Immature natural killer cell (primary cell): ENCODE results near the gene KLHL26. TPM values are rescaled to one million over a fixed set of nuclear protein-coding genes. Genes with fewer than 3 reads are reported as not detected.

Source experiments
- DNase-seq, 3 donors: peaks; one replicate each; pipeline ENCODE4 v3.0.0; 2022; ENCODE audit warnings: mixed read lengths in 1 of 3
- H3K27ac Mint-ChIP-seq, 6 donors: one replicate each; pipeline ENCODE4 v1.8.0; 2020; ENCODE audit warnings: mixed read lengths in 6 of 6, mild to moderate bottlenecking in 5 of 6, inconsistent platforms in 4 of 6, moderate library complexity in 3 of 6
- H3K27me3 Mint-ChIP-seq, 3 donors: one replicate each; pipeline ENCODE4 v1.8.0; 2020 to 2021; ENCODE audit warnings: low read depth in 3 of 3, mild to moderate bottlenecking in 3 of 3, mixed read lengths in 3 of 3, moderate library complexity in 3 of 3, inconsistent platforms in 1 of 3
- H3K36me3 Mint-ChIP-seq, 3 donors: one replicate each; pipeline ENCODE4 v1.8.0; 2020; ENCODE audit warnings: mixed read lengths in 3 of 3, inconsistent platforms in 2 of 3, mild to moderate bottlenecking in 2 of 3
- H3K4me1 Mint-ChIP-seq, 2 donors: one replicate each; pipeline ENCODE4 v1.8.0; 2020; ENCODE audit warnings: inconsistent platforms in 2 of 2, mild to moderate bottlenecking in 2 of 2, mixed read lengths in 2 of 2, moderate library complexity in 1 of 2
- H3K4me3 Mint-ChIP-seq, 5 donors: one replicate each; pipeline ENCODE4 v1.8.0; 2020; ENCODE audit warnings: mild to moderate bottlenecking in 5 of 5, mixed read lengths in 5 of 5, inconsistent platforms in 3 of 5, moderate library complexity in 3 of 5
- H3K9me3 Mint-ChIP-seq, 6 donors: one replicate each; pipeline ENCODE4 v1.8.0; 2020; ENCODE audit warnings: mild to moderate bottlenecking in 6 of 6, mixed read lengths in 6 of 6, inconsistent platforms in 4 of 6, moderate library complexity in 3 of 6
- polyA plus RNA-seq, 3 donors: library from polyadenylated mRNA; unstranded; fragments of 300-500 nt; fragmentation: Illumina TruSeq; gene quantifications; one replicate each; pipeline ENCODE4 v1.2.3, GENCODE V29; 2021

KLHL26 gene
- polyA plus RNA-seq, 3 donors from 2014 or later: 1.6 to 4.8 (median 4.5) TPM

- DNase-seq: no peak
- peak overlapping the region; percentile 80 to 93 (median 90) for H3K4me3 Mint-ChIP-seq
- no peaks in the 10 kb centered on the region for H3K36me3 Mint-ChIP-seq
- peak overlapping the region; percentile 75 to 93 (median 86) for H3K27ac Mint-ChIP-seq
- no peaks in the 10 kb centered on the region for H3K9me3 Mint-ChIP-seq
- H3K27me3 Mint-ChIP-seq: peaks cover 2 to 9% (median 3%) of the 10 kb centered on the region in 3 donors
- peaks cover 27 to 38% of the 10 kb centered on the region in 2 donors for H3K4me1 Mint-ChIP-seq
Measured at GRCh38 chr19:18637673-18638630, 1.1 kb downstream of the KLHL26 start.

GRCh38 chr19:18639706-18640243 lies 2.9 kb downstream of the KLHL26 start:
- peaks cover 30 to 46% of the 10 kb centered on the region in 2 donors for H3K4me1 Mint-ChIP-seq
- H3K4me3 Mint-ChIP-seq: peak overlapping the region in 2 of 5 donors; percentile 4 to 30
- H3K36me3 Mint-ChIP-seq: no peaks in the 10 kb centered on the region
- peaks cover 0 to 7% (median 1%) of the 10 kb centered on the region in 3 donors for H3K27me3 Mint-ChIP-seq
- DNase-seq: no peak
- no peak overlapping the region for H3K27ac Mint-ChIP-seq
- H3K9me3 Mint-ChIP-seq: no peaks in the 10 kb centered on the region

GRCh38 chr19:18644196-18645034 lies 7.6 kb downstream of the KLHL26 start:
- Mint-ChIP-seq H3K9me3 (no peaks in the 10 kb centered on the region), H3K4me3 (no peak overlapping the region), H3K36me3 (no peaks in the 10 kb centered on the region), H3K4me1 (peaks cover 24 to 27% of the 10 kb centered on the region in 2 donors), H3K27ac (no peak overlapping the region), H3K27me3 (peaks cover 2 to 3% (median 2%) of the 10 kb centered on the region in 3 donors)
- DNase-seq: no peak

GRCh38 chr19:18645035-18645511 lies 8.2 kb downstream of the KLHL26 start:
- Mint-ChIP-seq H3K27ac (no peak overlapping the region), H3K27me3 (peaks cover 2 to 4% (median 3%) of the 10 kb centered on the region in 3 donors), H3K9me3 (no peaks in the 10 kb centered on the region), H3K36me3 (no peaks in the 10 kb centered on the region), H3K4me3 (no peak overlapping the region), H3K4me1 (peaks cover 28 to 30% of the 10 kb centered on the region in 2 donors)
- DNase-seq: no peak

- H3K27me3 Mint-ChIP-seq: peaks cover 2 to 5% (median 4%) of the 10 kb centered on the region in 3 donors
- no peaks in the 10 kb centered on the region for H3K9me3 Mint-ChIP-seq
- no peak for DNase-seq
- H3K36me3 Mint-ChIP-seq: no peaks in the 10 kb centered on the region
- no peak overlapping the region for H3K27ac Mint-ChIP-seq
- no peak overlapping the region for H3K4me3 Mint-ChIP-seq
- peaks cover 31 to 36% of the 10 kb centered on the region in 2 donors for H3K4me1 Mint-ChIP-seq
Measured at GRCh38 chr19:18646535-18647370, 9.9 kb downstream of the KLHL26 start.

- Mint-ChIP-seq H3K27me3 (peaks cover 2 to 8% (median 4%) of the 10 kb centered on the region in 3 donors), H3K27ac (peak overlapping the region in 2 of 6 donors; percentile 51 to 58), H3K36me3 (no peaks in the 10 kb centered on the region), H3K4me1 (peaks cover 31 to 36% of the 10 kb centered on the region in 2 donors), H3K9me3 (no peaks in the 10 kb centered on the region), H3K4me3 (peak overlapping the region in 1 of 5 donors; percentile 23)
- no peak for DNase-seq
Measured at GRCh38 chr19:18647371-18647767, 10.5 kb downstream of the KLHL26 start.

- H3K4me3 Mint-ChIP-seq: peak overlapping the region in 3 of 5 donors; percentile 25 to 58 (median 53)
- H3K27me3 Mint-ChIP-seq: peaks cover 2 to 8% (median 6%) of the 10 kb centered on the region in 3 donors
- peaks cover 31 to 36% of the 10 kb centered on the region in 2 donors for H3K4me1 Mint-ChIP-seq
- H3K36me3 Mint-ChIP-seq: no peaks in the 10 kb centered on the region
- no peak overlapping the region for H3K27ac Mint-ChIP-seq
- DNase-seq: no peak
- no peaks in the 10 kb centered on the region for H3K9me3 Mint-ChIP-seq
Measured at GRCh38 chr19:18647807-18648206, 11.0 kb downstream of the KLHL26 start.

GRCh38 chr19:18648973-18649315 lies 12.1 kb downstream of the KLHL26 start:
- H3K4me3 Mint-ChIP-seq: peak overlapping the region; percentile 80 to 91 (median 84)
- DNase-seq: no peak
- no peaks in the 10 kb centered on the region for H3K36me3 Mint-ChIP-seq

GRCh38 chr19:18649371-18650020 lies 12.7 kb downstream of the KLHL26 start:
- Mint-ChIP-seq H3K36me3 (no peaks in the 10 kb centered on the region), H3K4me3 (peak overlapping the region; percentile 80 to 91 (median 84)), H3K27me3 (peaks cover 2 to 8% (median 7%) of the 10 kb centered on the region in 3 donors), H3K9me3 (no peaks in the 10 kb centered on the region), H3K4me1 (peaks cover 25 to 32% of the 10 kb centered on the region in 2 donors), H3K27ac (peak overlapping the region in 5 of 6 donors; percentile 35 to 87 (median 67))
- DNase-seq: peak; percentile 39 to 40 (median 39)

More at GRCh38 chr19:18648973-18649315, 12.1 kb downstream of the KLHL26 start:
- Mint-ChIP-seq H3K27ac (peak overlapping the region in 3 of 6 donors; percentile 36 to 87 (median 67)), H3K4me1 (peaks cover 31 to 35% of the 10 kb centered on the region in 2 donors), H3K27me3 (peaks cover 2 to 8% (median 7%) of the 10 kb centered on the region in 3 donors), H3K9me3 (no peaks in the 10 kb centered on the region)

GRCh38 chr19:18650021-18650390 lies 13.2 kb downstream of the KLHL26 start:
- Mint-ChIP-seq H3K27me3 (peaks cover 2 to 8% (median 7%) of the 10 kb centered on the region in 3 donors), H3K9me3 (no peaks in the 10 kb centered on the region), H3K36me3 (no peaks in the 10 kb centered on the region), H3K27ac (peak overlapping the region in 5 of 6 donors; percentile 35 to 87 (median 67)), H3K4me3 (peak overlapping the region; percentile 80 to 91 (median 84)), H3K4me1 (peaks cover 23 to 32% of the 10 kb centered on the region in 2 donors)
- DNase-seq: no peak

- H3K4me3 Mint-ChIP-seq: peak overlapping the region in 4 of 5 donors; percentile 80 to 91 (median 84)
- no peak for DNase-seq
Measured at GRCh38 chr19:18650468-18651041, 13.7 kb downstream of the KLHL26 start.

GRCh38 chr19:18651300-18651699 lies 14.5 kb downstream of the KLHL26 start:
- Mint-ChIP-seq H3K36me3 (no peaks in the 10 kb centered on the region), H3K4me3 (no peak overlapping the region), H3K27me3 (peaks cover 3 to 9% (median 4%) of the 10 kb centered on the region in 3 donors), H3K4me1 (peaks cover 23 to 29% of the 10 kb centered on the region in 2 donors), H3K9me3 (no peaks in the 10 kb centered on the region), H3K27ac (no peak overlapping the region)
- DNase-seq: no peak

More at GRCh38 chr19:18650468-18651041, 13.7 kb downstream of the KLHL26 start:
- Mint-ChIP-seq H3K4me1 (peaks cover 23 to 29% of the 10 kb centered on the region in 2 donors), H3K27me3 (peaks cover 3 to 9% (median 5%) of the 10 kb centered on the region in 3 donors), H3K9me3 (no peaks in the 10 kb centered on the region), H3K36me3 (no peaks in the 10 kb centered on the region), H3K27ac (peak overlapping the region in 2 of 6 donors; percentile 67 to 87)
